GM12878 (cell line): ENCODE results near the gene GRIK4. TPM values are rescaled to one million over a fixed set of nuclear protein-coding genes. Genes with fewer than 3 reads are reported as not detected.

ENCODE experiments used
- ATAC-seq: fragments of 200-7000 bp; cut with Tn5 transposase; 3 replicates; pipeline ENCODE4 v1.9.1; 2020; ENCODE audit warnings: mild to moderate bottlenecking, moderate library complexity
- BruUV-seq: library from RNA; stranded (reverse); fragments of 400-500 nt; replicated peaks from 2 replicates; lab custom pipeline; 2021; lab: Mats Ljungman, UMichigan
- CTCF ChIA-PET: fragments of 300-600 bp; sonication (Branson Sonifier 250); formaldehyde crosslinking; extraction: SDS; loops from one replicate; lab custom pipeline; 2021; ENCODE audit warnings: inconsistent platforms; lab: Yijun Ruan, JAX
- POLR2A ChIA-PET: fragments of 350-600 bp; formaldehyde crosslinking; extraction: SDS; loops from one replicate; lab custom pipeline; 2021; ENCODE audit warnings: inconsistent platforms; lab: Charles Lee
- RAD21 ChIA-PET: fragments of 300-600 bp; sonication (Branson Sonifier 250); formaldehyde crosslinking; loops from one replicate; lab custom pipeline; 2023; ENCODE audit warnings: antibody characterized with exemption; ENCODE audit not compliant: unreplicated experiment; lab: Charles Lee
- SMC1A ChIA-PET: fragments of 300-600 bp; sonication (Branson Sonifier 250); formaldehyde crosslinking; loops from one replicate; lab custom pipeline; 2023; ENCODE audit not compliant: unreplicated experiment, uncharacterized antibody; lab: Charles Lee
- DNase-seq: peaks from one replicate; pipeline ENCODE4 v3.0.0-alpha.2; 2011; ENCODE audit warnings: low read depth, low spot score
- FAIRE-seq: peaks from 3 replicates; lab custom pipeline; 2011; peaks lifted over from hg19 to GRCh38; lab: Jason Lieb, UNC
- H2AFZ ChIP-seq: 2 replicates; pipeline ENCODE4 v1.6.0; 2011; ENCODE audit warnings: low read depth, low read length, control low read depth; ENCODE audit not compliant: control insufficient read depth
- H3K27ac ChIP-seq: 2 replicates; pipeline ENCODE4 v1.5.1; 2011; ENCODE audit warnings: control low read depth; ENCODE audit not compliant: control insufficient read depth, insufficient read depth
- H3K27me3 ChIP-seq, 2 experiments: replicated peaks in 1 of 2; 2 replicates each; pipeline versions ENCODE4 v1.6.0 to v1.6.1; 2011; ENCODE audit warnings: low read length in 1 of 2; ENCODE audit not compliant: control insufficient read depth in 2 of 2, insufficient read depth in 2 of 2
- H3K36me3 ChIP-seq, 2 experiments: 2 replicates each; pipeline ENCODE4 v1.5.1; 2011; ENCODE audit warnings: low read length in 1 of 2; ENCODE audit not compliant: control insufficient read depth in 2 of 2, insufficient read depth in 2 of 2
- H3K4me1 ChIP-seq: 2 replicates; pipeline ENCODE4 v1.6.1; 2011; ENCODE audit warnings: mild to moderate bottlenecking, low read length, moderate library complexity, mixed read lengths; ENCODE audit not compliant: control insufficient read depth, insufficient read depth
- H3K4me2 ChIP-seq: 2 replicates; pipeline ENCODE4 v1.6.0; 2011; ENCODE audit warnings: control low read depth; ENCODE audit not compliant: control insufficient read depth, insufficient read depth
- H3K4me3 ChIP-seq: fragments of 200-600 bp; sonication (generic); 2 replicates; pipeline ENCODE4 v1.5.1; 2016
- H3K79me2 ChIP-seq: 2 replicates; pipeline ENCODE4 v1.6.0; 2011; ENCODE audit warnings: low read length; ENCODE audit not compliant: control insufficient read depth, insufficient read depth
- H3K9ac ChIP-seq: 2 replicates; pipeline ENCODE4 v1.8.0; 2011; ENCODE audit warnings: low read length, control low read depth, mixed read lengths; ENCODE audit not compliant: control insufficient read depth, insufficient read depth
- H3K9me3 ChIP-seq: replicated peaks from 3 replicates; pipeline ENCODE4 v1.5.1; 2011; ENCODE audit warnings: mild to moderate bottlenecking, low read length; ENCODE audit not compliant: control insufficient read depth, insufficient read depth
- H4K20me1 ChIP-seq: 2 replicates; pipeline ENCODE4 v1.6.0; 2011; ENCODE audit not compliant: control insufficient read depth, insufficient read depth
- CREB1 ChIP-seq: IDR thresholded peaks from 2 replicates; pipeline ENCODE4 v1.6.1; 2012; ENCODE audit warnings: low read depth, mild to moderate bottlenecking, inconsistent platforms
- EGR1 ChIP-seq, 2 experiments: IDR thresholded peaks; 1 replicate in 1 of 2; 2 replicates in 1 of 2; pipeline ENCODE4 v1.6.1; 2011 to 2012; ENCODE audit warnings: low read depth in 2 of 2, low read length in 2 of 2, borderline replicate concordance in 1 of 2, mild to moderate bottlenecking in 1 of 2, moderate library complexity in 1 of 2
- GABPA ChIP-seq: IDR thresholded peaks from 2 replicates; pipeline ENCODE4 v1.6.1; 2014; ENCODE audit warnings: antibody characterized with exemption, low read depth, mild to moderate bottlenecking, inconsistent platforms
- HDGF ChIP-seq: fragments of 450-650 bp; IDR thresholded peaks from 2 replicates; pipeline ENCODE4 v1.6.1; 2016; ENCODE audit warnings: antibody characterized with exemption
- MEF2B ChIP-seq: fragments of 450-650 bp; IDR thresholded peaks from 2 replicates; pipeline ENCODE4 v1.6.1; 2018; ENCODE audit warnings: mild to moderate bottlenecking, moderate library complexity; ENCODE audit not compliant: partially characterized antibody, poor library complexity, severe bottlenecking
- POLR2AphosphoS2 ChIP-seq: IDR thresholded peaks from 2 replicates; pipeline ENCODE4 v1.6.1; 2011; ENCODE audit warnings: low read depth, mild to moderate bottlenecking, low read length, improper control_type of control experiment, moderate library complexity
- RB1 ChIP-seq: fragments of 450-650 bp; formaldehyde crosslinking; IDR thresholded peaks from 2 replicates; pipeline ENCODE4 v1.6.1; 2017; ENCODE audit warnings: mild to moderate bottlenecking, borderline replicate concordance
- SMAD1 ChIP-seq: fragments of 450-650 bp; IDR thresholded peaks from 2 replicates; pipeline ENCODE4 v1.6.1; 2018; ENCODE audit warnings: mild to moderate bottlenecking, low read depth; ENCODE audit not compliant: partially characterized antibody
- ZNF207 ChIP-seq: fragments of 450-650 bp; IDR thresholded peaks from 2 replicates; pipeline ENCODE4 v1.6.1; 2014; ENCODE audit warnings: antibody characterized with exemption, mild to moderate bottlenecking, borderline replicate concordance
- WGBS: methylation state at CpG from one replicate; pipeline ENCODE4 v1.1.6; 2016; ENCODE audit warnings: low lambda C conversion rate; ENCODE audit not compliant: insufficient replicate concordance, insufficient coverage; ENCODE audit errors: missing lambda C conversion rate; 5-methylcytosine and 5-hydroxymethylcytosine counted together
- in situ Hi-C: fragments of 300-500 bp; cut with MboI; formaldehyde crosslinking; loops from 9 replicates; pipeline ENCODE4 v1.14.3; 2018; ENCODE audit warnings: mixed read lengths
- intact Hi-C: fragments of 100-400 bp; cut with micrococcal nuclease; formaldehyde crosslinking; loops from one replicate; pipeline ENCODE4 v1.14.2; 2022; ENCODE audit not compliant: unreplicated experiment
- polyA plus RNA-seq, 11 experiments: library from polyadenylated mRNA; depleted of rRNA in 4 of 11; unstranded in 6 of 11; stranded (reverse) in 5 of 11; fragments of >200 nt; fragmentation: Nextera tagmentation in 4 of 11; fragmentation: Illumina TruSeq in 1 of 11; extraction: Ambion mirVana in 4 of 11; extraction: Trizol in 1 of 11; gene quantifications; 1 replicate in 1 of 11; 2 replicates in 10 of 11; pipeline versions ENCODE4 v1.2.1 to v1.2.3, GENCODE V29; 2011 to 2016; ENCODE audit warnings: inconsistent platforms in 2 of 11, missing spikeins in 2 of 11, low read depth in 1 of 11
- total RNA-seq, 4 experiments: library from RNA; depleted of rRNA in 3 of 4; stranded (reverse); fragments of >200 nt in 3 of 4; fragmentation: Illumina TruSeq in 1 of 4; extraction: Trizol in 1 of 4; gene quantifications; 2 replicates each; pipeline versions ENCODE4 v1.2.1 to v1.2.3, GENCODE V29; 2013 to 2021
- TF ChIP-seq, protein P1 (sequence below): fragments of 450-650 bp; IDR thresholded peaks from 2 replicates; pipeline ENCODE4 v1.6.1; 2017; ENCODE audit warnings: mild to moderate bottlenecking, moderate library complexity
- TF ChIP-seq, protein P2 (sequence below): fragments of 150-350 bp; IDR thresholded peaks from 2 replicates; pipeline ENCODE4 v1.6.1; 2014; ENCODE audit warnings: mild to moderate bottlenecking, low read depth, low read length
- TF ChIP-seq, protein P3 (sequence below): fragments of 450-650 bp; IDR thresholded peaks from 2 replicates; pipeline ENCODE4 v1.6.1; 2016; ENCODE audit warnings: mild to moderate bottlenecking, moderate library complexity, borderline replicate concordance

GRIK4 gene
- total and polyA plus RNA-seq, 10 of the 15 experiments (the other 5 are each of a cell fraction or from before 2014, with no cell fraction given) = 0.33 to 3.6 (median 0.72) TPM

DNA sequence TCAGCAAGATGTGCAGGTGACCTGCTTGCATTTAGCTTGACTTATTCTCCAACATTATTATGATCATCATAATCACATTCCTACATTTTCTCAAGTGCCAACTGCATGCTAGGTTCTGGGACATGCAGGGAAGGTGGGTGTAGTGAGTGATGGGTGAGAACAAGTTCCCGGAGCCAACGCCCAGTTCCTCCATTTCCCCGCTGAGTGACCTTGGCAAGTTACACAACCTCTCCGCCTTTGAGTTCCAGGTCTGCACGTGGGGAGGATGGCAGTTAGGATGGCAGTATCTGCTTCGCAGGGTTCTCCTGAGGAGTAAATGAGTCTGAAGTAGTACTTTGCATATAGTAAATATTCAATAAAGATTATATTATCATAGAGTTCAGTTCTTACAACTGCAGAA lies 140.3 kb downstream of the GRIK4 start:
- Histone ChIP-seq H3K9ac (no peak overlapping the region), H3K9me3 (no peaks in the 10 kb centered on the region), H3K79me2 (no peaks in the 10 kb centered on the region), H3K36me3 (no peaks in the 10 kb centered on the region), H3K27ac (no peak overlapping the region), H2AFZ (no peak overlapping the region), H3K4me2 (no peak overlapping the region), H3K4me3 (no peak overlapping the region), H4K20me1 (no peaks in the 10 kb centered on the region), H3K27me3 (no peaks in the 10 kb centered on the region; a peak in 1 of 4 replicates), H3K4me1 (peaks cover 18% of the 10 kb centered on the region)
- ChIA-PET POLR2A (no interaction called here), RAD21 (interaction anchor here (1.1 kb wide), 1 partner anchor 33 kb away, joined by 3 read pairs; no protein-coding TSS in a partner anchor), SMC1A (no interaction called here), CTCF (interaction anchor here (1.0 kb wide), 1 partner anchor 33 kb away, joined by 5 read pairs; no protein-coding TSS in a partner anchor)
- ATAC-seq = no peak
- in situ Hi-C loops (no loop called here), intact Hi-C loops (no loop called here)
- whole genome bisulfite sequencing = 65% methylated on average over 6 of the region's 6 CpGs
- BruUV-seq = no TSS peak
- FAIRE-seq = no peak
- DNase-seq = no peak
- TF ChIP-seq CREB1 = no peak
- no peak for TF ChIP-seq HDGF
- TF ChIP-seq, protein P1, sequence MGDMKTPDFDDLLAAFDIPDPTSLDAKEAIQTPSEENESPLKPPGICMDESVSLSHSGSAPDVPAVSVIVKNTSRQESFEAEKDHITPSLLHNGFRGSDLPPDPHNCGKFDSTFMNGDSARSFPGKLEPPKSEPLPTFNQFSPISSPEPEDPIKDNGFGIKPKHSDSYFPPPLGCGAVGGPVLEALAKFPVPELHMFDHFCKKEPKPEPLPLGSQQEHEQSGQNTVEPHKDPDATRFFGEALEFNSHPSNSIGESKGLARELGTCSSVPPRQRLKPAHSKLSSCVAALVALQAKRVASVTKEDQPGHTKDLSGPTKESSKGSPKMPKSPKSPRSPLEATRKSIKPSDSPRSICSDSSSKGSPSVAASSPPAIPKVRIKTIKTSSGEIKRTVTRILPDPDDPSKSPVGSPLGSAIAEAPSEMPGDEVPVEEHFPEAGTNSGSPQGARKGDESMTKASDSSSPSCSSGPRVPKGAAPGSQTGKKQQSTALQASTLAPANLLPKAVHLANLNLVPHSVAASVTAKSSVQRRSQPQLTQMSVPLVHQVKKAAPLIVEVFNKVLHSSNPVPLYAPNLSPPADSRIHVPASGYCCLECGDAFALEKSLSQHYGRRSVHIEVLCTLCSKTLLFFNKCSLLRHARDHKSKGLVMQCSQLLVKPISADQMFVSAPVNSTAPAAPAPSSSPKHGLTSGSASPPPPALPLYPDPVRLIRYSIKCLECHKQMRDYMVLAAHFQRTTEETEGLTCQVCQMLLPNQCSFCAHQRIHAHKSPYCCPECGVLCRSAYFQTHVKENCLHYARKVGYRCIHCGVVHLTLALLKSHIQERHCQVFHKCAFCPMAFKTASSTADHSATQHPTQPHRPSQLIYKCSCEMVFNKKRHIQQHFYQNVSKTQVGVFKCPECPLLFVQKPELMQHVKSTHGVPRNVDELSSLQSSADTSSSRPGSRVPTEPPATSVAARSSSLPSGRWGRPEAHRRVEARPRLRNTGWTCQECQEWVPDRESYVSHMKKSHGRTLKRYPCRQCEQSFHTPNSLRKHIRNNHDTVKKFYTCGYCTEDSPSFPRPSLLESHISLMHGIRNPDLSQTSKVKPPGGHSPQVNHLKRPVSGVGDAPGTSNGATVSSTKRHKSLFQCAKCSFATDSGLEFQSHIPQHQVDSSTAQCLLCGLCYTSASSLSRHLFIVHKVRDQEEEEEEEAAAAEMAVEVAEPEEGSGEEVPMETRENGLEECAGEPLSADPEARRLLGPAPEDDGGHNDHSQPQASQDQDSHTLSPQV = no peak
- TF ChIP-seq, protein P2, sequence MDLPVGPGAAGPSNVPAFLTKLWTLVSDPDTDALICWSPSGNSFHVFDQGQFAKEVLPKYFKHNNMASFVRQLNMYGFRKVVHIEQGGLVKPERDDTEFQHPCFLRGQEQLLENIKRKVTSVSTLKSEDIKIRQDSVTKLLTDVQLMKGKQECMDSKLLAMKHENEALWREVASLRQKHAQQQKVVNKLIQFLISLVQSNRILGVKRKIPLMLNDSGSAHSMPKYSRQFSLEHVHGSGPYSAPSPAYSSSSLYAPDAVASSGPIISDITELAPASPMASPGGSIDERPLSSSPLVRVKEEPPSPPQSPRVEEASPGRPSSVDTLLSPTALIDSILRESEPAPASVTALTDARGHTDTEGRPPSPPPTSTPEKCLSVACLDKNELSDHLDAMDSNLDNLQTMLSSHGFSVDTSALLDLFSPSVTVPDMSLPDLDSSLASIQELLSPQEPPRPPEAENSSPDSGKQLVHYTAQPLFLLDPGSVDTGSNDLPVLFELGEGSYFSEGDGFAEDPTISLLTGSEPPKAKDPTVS = no peak
- no peak for TF ChIP-seq EGR1 (IDR thresholded peaks at IDR 0.05; ENCODE audit: borderline replicate concordance in 1 of 2, low read depth in 2 of 2, low read length in 2 of 2)
- no peak for TF ChIP-seq MEF2B
- no peak for TF ChIP-seq POLR2AphosphoS2
- no peak for TF ChIP-seq SMAD1
- TF ChIP-seq RB1 = no peak
- no peak for TF ChIP-seq GABPA
- TF ChIP-seq ZNF207 = no peak
- TF ChIP-seq, protein P3, sequence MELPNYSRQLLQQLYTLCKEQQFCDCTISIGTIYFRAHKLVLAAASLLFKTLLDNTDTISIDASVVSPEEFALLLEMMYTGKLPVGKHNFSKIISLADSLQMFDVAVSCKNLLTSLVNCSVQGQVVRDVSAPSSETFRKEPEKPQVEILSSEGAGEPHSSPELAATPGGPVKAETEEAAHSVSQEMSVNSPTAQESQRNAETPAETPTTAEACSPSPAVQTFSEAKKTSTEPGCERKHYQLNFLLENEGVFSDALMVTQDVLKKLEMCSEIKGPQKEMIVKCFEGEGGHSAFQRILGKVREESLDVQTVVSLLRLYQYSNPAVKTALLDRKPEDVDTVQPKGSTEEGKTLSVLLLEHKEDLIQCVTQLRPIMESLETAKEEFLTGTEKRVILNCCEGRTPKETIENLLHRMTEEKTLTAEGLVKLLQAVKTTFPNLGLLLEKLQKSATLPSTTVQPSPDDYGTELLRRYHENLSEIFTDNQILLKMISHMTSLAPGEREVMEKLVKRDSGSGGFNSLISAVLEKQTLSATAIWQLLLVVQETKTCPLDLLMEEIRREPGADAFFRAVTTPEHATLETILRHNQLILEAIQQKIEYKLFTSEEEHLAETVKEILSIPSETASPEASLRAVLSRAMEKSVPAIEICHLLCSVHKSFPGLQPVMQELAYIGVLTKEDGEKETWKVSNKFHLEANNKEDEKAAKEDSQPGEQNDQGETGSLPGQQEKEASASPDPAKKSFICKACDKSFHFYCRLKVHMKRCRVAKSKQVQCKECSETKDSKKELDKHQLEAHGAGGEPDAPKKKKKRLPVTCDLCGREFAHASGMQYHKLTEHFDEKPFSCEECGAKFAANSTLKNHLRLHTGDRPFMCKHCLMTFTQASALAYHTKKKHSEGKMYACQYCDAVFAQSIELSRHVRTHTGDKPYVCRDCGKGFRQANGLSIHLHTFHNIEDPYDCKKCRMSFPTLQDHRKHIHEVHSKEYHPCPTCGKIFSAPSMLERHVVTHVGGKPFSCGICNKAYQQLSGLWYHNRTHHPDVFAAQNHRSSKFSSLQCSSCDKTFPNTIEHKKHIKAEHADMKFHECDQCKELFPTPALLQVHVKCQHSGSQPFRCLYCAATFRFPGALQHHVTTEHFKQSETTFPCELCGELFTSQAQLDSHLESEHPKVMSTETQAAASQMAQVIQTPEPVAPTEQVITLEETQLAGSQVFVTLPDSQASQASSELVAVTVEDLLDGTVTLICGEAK = no peak
